GM04504 (cell line): ENCODE measurements around the gene SNAPC2.

Experiments
- DNase-seq: peaks from one replicate; pipeline ENCODE4 v3.0.0-alpha.2; 2012; ENCODE audit warnings: low read depth

The SNAPC2 gene

DNA sequence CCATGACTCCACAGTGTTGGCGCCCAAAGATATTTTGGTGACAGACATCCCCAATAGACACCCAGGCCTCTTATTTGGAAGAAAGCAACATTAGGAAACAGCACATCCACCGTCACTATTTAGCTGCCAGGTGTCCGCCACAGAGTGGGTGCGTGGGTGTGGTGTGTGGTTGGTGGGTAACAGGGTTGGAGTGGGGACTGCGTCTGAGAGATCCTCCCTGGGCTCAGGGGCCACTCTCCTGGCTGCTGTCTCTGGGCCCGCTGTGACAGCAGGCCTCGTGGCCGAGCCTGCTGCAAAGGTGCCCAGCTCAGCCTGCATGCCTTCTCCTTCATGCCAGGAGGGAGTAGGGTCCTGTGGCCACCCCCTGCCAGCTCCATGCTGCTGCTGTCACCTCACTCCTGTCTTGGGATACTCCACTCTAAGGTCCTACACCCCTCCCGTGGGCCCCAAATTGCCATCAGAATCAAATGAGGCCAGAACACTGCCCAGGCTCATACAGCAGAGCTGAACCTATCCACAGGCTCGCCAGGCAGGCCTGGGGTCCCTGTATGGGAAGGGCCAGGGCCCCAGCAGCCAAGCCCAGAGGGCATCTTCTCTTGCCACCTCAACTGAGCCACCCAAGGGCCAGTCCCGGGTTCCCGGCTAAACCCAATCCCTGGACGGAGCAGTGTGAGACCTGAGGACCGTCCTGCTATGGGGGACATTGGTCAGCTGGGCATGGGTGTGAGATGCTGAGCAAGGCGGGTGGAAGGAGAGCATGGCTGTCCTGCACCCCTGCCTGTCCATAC is 48.1 kb downstream of the SNAPC2 start:
- DNase-seq = no peak

DNA sequence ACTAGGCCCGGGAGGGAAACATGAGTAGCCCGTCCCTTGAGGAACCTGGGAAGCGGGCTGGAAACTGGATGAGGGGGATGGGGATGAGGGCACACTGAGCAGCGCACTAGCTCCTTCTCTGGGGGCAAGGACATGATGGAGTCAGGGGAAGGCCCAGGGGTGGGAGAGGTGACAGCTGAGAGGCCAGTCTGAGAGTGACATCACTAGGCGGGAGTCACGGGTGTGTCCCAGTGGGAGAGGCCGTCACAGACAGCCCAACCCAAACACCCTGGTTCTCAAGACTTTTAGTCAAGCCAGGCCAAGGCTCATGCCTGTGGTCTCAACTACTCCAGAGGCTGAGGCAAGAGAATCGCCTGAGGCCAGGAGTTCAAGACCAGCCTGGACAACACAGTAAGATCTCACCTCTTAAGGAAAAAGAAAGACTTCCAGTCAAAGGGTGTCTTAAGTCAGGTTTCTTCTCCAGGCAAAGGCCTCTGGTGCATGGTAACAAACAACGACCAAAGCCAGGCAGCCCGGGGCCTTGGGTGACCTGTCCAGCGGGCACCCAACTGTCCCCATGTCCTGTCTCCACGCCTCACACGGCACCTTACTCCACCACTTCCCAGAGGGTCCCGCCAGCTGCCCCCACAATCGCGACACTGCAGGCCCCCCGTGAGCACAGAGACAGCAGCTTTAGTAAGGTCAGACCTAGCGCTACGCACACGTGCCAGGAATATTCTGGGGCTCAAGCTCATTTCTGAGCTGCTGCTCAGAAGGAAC is 48.8 kb downstream of the SNAPC2 start:
- no peak for DNase-seq

DNA sequence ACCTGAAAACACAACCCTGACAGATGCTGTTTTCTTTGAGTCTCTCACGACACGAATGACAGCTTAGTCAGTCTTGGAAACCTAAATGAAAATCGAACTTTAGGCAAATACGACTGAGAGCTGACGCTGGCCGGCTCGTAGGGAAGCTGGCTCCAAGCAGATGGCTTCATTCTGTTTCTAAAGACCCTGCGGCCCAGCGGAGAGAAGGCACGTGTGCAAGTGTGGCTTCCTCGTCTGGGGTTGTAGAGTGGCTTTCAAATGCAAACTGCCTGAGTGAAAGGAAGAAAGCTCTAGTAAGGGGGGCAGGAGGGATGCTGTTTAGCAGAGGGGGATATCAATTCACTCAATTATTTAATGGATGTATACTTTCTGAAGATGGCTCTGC is 49.4 kb downstream of the SNAPC2 start:
- DNase-seq = no peak

DNA sequence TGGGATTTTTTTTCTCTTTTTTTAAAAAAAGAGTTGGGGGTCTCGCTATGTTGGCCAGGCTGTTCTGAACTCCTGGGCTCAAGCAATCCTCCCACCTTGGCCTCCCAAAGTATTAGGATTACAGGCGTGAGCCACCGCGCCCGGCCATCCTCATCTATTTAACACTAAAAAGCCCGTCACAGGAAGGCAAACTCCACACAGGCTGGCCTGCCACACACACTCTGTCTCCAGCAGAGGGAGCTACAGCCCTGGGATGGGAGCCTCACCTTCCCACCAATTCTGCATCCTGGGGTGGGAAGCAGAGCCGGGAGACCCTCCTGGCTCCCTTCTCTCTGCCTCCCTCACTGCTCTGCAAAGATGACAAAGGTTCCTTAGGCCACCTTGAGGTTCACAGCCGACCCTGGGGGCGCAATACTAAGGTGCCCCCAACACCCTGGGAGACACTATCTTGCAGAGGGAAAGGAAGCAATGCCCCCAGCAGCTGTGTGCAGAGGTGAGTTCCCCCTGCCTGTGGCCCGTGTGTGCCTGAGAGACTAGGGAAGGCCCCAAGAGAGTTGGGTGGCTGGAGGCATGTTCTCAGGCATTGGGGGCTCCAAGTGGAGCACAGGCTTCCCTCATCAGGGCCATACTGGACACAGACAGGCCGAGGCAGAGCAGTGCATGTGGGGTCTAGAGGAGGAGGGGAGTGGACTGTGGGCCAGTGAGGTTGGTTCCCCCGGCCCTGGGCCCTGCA is 50.7 kb downstream of the SNAPC2 start:
- DNase-seq = no peak

DNA sequence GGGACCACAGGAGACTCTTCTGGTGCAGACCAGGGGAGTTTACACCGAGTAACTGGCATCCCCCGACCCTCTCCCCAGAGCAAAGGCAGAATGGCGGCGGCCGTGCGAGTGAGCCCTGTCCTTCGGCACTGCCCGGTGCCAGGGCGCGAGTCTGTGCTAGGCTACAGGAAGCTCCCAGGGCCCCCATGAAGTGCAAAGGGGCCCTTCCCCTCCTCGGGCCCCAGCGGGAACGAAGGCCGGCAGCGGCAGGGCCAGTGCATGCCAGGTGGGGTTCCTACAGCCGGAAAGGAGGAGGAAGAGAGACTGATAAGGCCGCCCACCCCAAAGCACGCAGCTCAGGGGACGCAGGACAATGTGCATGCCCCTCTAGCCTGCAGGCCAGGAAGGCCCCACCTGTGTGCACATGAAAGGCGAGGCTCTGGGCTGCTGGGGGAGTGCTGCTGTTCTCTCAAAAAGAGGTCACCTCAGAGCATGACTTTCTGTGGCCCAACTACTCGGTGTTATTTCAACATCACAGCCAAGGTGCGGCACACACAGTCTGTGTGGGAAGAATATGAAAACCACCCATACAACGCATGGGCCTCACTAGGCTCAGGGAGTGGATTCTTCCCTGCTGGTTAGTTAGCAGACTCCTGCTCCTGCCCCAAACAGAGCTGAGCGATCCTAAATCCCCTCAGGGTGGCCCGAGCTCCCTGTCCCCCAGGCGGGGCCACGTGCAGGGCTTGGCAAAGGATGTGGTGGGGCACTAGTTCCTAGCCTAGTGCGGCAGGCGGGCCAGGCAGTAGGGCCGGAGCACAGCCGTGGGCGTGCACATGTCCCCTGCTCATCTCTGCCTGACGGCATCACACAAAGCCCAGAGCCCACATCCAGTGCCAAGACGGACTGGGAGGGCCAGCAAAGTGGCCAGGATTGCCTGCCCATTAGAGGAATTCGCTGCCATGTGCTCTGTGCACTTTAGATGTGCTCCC is 51.7 kb downstream of the SNAPC2 start:
- no peak for DNase-seq
